ENCODE measurements around the gene ATP2A1.
A peak's percentile ranks its signal among the peaks of the same experiment; 100 is the strongest.

The ATP2A1 gene

DNA sequence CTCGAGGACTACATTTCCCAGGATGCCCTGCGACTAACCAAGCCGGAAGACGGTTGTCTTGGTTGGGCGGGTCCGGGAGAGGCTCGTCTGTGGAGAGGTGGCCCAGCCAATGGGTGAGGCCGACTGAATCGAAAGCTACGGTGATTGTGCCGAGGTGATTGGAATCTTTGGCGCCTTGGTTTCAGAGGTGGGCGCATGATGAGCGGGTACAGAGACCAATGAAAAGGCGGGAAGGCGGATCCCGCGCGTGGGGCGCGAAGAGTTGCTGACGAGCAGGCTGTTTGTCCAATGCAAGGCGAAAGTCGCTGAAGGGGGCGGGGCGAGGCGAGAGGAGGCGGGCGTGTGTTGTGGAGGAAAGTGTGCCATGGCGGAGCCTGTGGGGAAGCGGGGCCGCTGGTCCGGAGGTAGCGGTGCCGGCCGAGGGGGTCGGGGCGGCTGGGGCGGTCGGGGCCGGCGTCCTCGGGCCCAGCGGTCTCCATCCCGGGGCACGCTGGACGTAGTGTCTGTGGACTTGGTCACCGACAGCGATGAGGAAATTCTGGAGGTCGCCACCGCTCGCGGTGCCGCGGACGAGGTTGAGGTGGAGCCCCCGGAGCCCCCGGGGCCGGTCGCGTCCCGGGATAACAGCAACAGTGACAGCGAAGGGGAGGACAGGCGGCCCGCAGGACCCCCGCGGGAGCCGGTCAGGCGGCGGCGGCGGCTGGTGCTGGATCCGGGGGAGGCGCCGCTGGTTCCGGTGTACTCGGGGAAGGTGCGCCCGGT, 72.5 kb downstream of the ATP2A1 start, which contains the start of gene NFATC2IP:
NFATC2IP (plus strand) TSS at position 290 of the 762 bp plus-strand sequence; CDS start at position 365, 75 bp downstream.
- peaks cover 17 to 18% of the 10 kb centered on the region in 2 experiments for H3K4me1 ChIP-seq (ENCODE audit: control insufficient read depth in 1 of 2, insufficient read depth in 1 of 2, low read depth in 1 of 2, low read length in 1 of 2)
- H3K9me3 ChIP-seq, result no peaks in the 10 kb centered on the region
- H3K36me3 ChIP-seq, result peaks cover 20% of the 10 kb centered on the region
- H3K4me3 ChIP-seq (ENCODE audit: low read depth in 1 of 2, low read length in 1 of 2), result peak within 1 kb of the TSS; percentile 79 to 95
- peaks cover 9% of the 10 kb centered on the region for H3K27me3 ChIP-seq
- TF ChIP-seq CTCF (IDR thresholded peaks at IDR 0.05), result peak; percentile 29
- peak within 1 kb of the TSS; percentile 80 for H3K27ac ChIP-seq

DNA sequence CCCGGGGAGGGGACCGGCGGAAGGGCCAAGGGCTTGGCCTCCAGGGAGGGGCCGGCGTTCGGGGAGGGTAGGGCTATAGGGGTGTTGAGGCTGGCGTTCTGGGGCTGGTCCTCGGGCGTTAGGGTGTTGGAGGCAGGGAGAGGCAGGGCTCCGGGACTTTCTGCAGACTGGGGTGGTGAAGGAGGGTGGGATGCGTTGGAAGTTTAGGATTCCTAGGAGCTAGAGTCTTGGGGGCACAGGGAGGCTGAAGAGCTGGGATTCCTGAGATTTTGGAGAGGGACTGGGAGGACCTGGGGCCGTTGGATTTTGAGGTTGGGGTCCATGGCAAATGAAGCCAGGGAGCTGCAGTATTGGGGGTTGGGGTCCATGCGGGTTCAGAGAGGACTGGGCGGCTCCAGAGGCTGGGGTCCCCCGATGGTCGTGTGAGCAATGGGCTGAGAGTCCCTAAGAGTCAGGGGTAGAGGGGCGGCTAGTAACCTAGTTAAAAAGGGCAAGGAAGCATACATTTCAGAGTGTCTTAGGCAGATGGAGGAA, 73.2 kb downstream of the ATP2A1 start:
- H3K27ac ChIP-seq, result peak overlapping the region; percentile 80
- no peak for TF ChIP-seq CTCF (IDR thresholded peaks at IDR 0.05)
- H3K9me3 ChIP-seq, result no peaks in the 10 kb centered on the region
- peaks cover 16% of the 10 kb centered on the region in 2 experiments for H3K4me1 ChIP-seq (ENCODE audit: control insufficient read depth in 1 of 2, insufficient read depth in 1 of 2, low read depth in 1 of 2, low read length in 1 of 2)
- peak overlapping the region; percentile 79 to 95 for H3K4me3 ChIP-seq (ENCODE audit: low read depth in 1 of 2, low read length in 1 of 2)
- peaks cover 9% of the 10 kb centered on the region for H3K27me3 ChIP-seq
- peaks cover 27% of the 10 kb centered on the region for H3K36me3 ChIP-seq

All from neutrophil (primary cell).